GM21576 (cell line): ENCODE measurements around the gene ZNF37A.
"Not testable (repeated sequence)": the region's sequence is repeated elsewhere in the genome, so short reads cannot be mapped to it uniquely, and the experiment has no call there.

ENCODE experiments used
- ATAC-seq: cut with Tn5 transposase; IDR thresholded peaks from one replicate; pipeline ENCODE4 v1.9.1; 2021; ENCODE audit warnings: mild to moderate bottlenecking, moderate library complexity; ENCODE audit not compliant: unreplicated experiment

ZNF37A gene

GRCh38 chr10:38147686-38148085 is 53.5 kb downstream of the ZNF37A start:
- no peak for ATAC-seq

DNA sequence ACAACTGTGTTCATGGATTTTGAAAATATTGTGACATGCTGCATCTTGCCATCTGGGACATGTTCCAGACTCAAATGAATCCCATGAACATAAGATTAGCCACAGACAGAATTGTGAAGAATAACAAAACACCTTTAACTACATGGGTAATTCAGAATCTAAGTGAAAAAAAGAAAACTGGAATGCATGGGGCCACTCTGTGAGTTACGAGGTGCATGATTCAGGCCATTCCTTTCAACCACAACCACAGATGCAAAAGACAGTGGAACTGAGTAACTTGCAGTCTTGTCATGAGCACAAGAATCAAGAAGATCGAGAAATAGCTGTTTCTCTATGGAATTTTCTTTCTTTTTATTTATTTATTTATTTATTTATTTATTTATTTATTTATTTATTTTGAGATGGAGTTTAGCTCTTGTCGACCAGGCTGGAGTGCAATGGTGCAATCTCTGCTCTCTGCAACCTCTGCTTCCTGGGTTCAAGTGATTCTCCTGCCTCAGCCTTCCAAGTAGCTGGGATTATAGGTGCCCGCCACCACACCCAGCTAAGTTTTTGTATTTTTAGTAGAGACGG is 56.8 kb downstream of the ZNF37A start:
- ATAC-seq, result not testable (repeated sequence)

DNA sequence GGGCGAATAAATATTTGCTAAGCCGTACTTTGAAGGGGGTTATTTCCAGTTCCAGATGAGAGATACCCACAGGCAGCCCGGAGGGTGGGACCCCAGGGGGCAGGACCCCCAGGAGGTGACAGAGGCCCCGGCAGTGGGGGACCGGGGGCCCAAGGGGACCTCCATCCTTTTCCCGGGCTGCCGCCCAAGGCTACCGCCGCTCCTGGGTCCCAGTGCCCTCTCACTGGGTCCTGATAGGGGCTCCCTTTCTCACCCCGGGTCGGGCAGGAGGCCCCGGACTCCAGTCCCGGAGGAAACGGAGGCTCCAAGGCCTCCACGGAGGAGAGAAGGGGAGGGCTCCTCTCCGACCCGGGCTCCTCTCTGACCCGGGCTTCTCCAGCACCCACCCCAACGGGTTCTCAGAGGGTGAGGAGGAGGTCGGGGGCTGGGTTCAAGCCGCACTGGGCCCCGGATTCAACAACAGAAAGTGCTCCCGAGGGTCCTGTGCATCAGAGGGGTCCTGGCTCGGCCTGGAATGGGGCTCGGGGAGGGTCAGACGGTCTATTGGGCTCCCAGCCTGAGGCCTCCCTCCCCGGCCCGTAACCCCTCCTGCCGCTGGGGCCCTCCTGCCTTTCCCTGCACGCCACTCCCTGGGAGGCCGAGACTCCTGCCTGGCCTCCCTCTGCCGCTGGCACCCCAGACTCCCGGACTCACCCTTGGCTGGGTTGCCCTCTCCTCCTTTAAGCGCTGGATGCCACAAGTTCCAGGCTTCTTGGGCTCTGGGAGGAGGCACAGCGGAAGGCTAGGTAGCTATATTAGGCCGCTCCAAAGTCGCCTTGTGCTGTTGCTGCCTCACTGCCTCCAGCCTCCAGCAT is 62.5 kb downstream of the ZNF37A start:
- no peak for ATAC-seq

- ATAC-seq, result no peak
Observed at GRCh38 chr10:38157270-38157685, 63.1 kb downstream of the ZNF37A start.

DNA sequence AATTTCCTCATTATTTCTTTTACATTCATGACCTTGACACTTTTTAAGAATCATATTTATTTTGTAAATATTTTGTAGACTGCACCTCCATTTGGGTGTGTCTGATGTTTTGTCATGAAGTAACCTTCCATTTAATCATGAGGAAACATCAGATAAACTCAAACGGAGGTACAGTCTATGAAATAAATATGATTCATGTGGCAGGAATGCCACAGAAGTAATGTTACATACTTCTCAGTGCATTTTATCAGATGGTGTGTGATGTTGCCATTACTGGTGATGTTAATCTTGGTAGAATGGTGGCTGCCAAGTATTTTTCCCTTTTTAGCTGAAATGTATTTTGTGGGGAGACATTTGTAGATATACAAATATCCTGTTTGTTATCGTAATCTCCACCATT is 64.9 kb downstream of the ZNF37A start:
- no peak for ATAC-seq

DNA sequence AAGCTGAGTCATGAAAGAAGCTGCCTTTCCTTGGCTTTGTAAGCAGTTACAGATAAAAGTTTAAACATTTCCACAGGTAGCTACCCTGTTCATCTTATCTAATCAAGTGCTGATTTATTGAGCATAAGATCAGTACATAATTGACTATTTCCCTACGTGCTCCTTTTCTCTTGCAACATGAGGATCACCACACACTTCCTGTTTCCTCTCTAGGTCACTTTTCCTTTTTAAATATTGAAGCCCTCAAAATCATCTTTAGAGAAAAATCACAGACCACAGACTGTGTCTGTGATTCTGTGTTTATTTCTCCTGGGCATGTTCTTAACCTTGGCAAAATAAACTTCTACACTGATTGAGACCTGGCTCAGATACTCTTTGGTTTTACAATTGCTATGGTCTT is 69.5 kb downstream of the ZNF37A start:
- ATAC-seq, result no peak

- no peak for ATAC-seq
Observed at GRCh38 chr10:38174336-38174735, 80.2 kb downstream of the ZNF37A start.

GRCh38 chr10:38184477-38184876 is 90.3 kb downstream of the ZNF37A start:
- no peak for ATAC-seq
